ENCODE measurements around the gene PABPN1L.

DNA sequence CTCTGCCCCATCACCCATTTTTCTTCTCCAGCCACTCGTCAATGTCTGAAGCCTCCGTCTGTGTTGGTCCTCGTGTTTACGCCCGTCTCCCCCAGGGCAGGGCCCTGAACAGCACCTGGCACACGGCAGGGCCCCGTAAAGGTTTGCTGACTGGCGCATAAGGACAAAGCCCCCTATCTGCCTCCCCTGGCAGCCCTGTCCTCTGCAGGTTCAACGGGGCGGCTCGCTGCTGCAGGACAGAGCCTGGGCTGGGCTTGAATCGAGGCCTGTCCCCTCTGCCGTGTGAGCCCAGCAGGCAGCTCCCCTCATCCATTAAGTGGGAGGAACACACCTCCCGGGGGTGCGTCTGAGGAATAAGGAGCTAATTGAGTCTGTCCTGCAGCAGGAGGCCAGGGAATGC is 46.1 kb upstream of the PABPN1L start:
- TF ChIP-seq, protein P1, sequence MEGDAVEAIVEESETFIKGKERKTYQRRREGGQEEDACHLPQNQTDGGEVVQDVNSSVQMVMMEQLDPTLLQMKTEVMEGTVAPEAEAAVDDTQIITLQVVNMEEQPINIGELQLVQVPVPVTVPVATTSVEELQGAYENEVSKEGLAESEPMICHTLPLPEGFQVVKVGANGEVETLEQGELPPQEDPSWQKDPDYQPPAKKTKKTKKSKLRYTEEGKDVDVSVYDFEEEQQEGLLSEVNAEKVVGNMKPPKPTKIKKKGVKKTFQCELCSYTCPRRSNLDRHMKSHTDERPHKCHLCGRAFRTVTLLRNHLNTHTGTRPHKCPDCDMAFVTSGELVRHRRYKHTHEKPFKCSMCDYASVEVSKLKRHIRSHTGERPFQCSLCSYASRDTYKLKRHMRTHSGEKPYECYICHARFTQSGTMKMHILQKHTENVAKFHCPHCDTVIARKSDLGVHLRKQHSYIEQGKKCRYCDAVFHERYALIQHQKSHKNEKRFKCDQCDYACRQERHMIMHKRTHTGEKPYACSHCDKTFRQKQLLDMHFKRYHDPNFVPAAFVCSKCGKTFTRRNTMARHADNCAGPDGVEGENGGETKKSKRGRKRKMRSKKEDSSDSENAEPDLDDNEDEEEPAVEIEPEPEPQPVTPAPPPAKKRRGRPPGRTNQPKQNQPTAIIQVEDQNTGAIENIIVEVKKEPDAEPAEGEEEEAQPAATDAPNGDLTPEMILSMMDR (IDR thresholded peaks at IDR 0.05; ENCODE audit: extremely low read depth in 1 of 2, insufficient read depth in 1 of 2, low read depth in 1 of 2, low read length in 2 of 2) = no peak
- no peak for TF ChIP-seq EZH2 (IDR thresholded peaks at IDR 0.05; ENCODE audit: borderline replicate concordance, low read depth, low read length, severe bottlenecking)
- TF ChIP-seq POLR2AphosphoS5 (IDR thresholded peaks at IDR 0.05; ENCODE audit: insufficient read depth, low read depth, low read length) = no peak
- no peak for TF ChIP-seq POLR2A (IDR thresholded peaks at IDR 0.05; ENCODE audit: low read depth, low read length)
- TF ChIP-seq, protein P2, sequence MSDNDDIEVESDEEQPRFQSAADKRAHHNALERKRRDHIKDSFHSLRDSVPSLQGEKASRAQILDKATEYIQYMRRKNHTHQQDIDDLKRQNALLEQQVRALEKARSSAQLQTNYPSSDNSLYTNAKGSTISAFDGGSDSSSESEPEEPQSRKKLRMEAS (IDR thresholded peaks at IDR 0.05; ENCODE audit: insufficient read depth, insufficient read length) = no peak
- no peak for TF ChIP-seq GATA2 (IDR thresholded peaks at IDR 0.05; ENCODE audit: insufficient read depth, insufficient read length, low read depth, low read length)
- TF ChIP-seq FOS (IDR thresholded peaks at IDR 0.05; ENCODE audit: borderline replicate concordance, insufficient read depth, low read length) = no peak
- no peak for TF ChIP-seq JUN (IDR thresholded peaks at IDR 0.05; ENCODE audit: borderline replicate concordance, insufficient read depth, insufficient read length, low read depth)
- TF ChIP-seq MYC (IDR thresholded peaks at IDR 0.05; ENCODE audit: low read depth, low read length) = no peak

Data from endothelial cell of umbilical vein (primary cell).